ENCODE results near the gene ATP8B3. TPM values are rescaled to one million over a fixed set of nuclear protein-coding genes. Genes with fewer than 3 reads are reported as not detected.

Gene ATP8B3
- total and polyA plus RNA-seq, 2 of the 13 experiments (the other 11 are each of a cell fraction or from before 2014, with no cell fraction given) = 2.6 to 5.9 TPM

GRCh38 chr19:1847684-1848398, 35.8 kb upstream of the ATP8B3 start (continued):
- TF ChIP-seq IKZF4 (CRISPR knock-in tag; IDR thresholded peaks at IDR 0.05; ENCODE audit: borderline replicate concordance, low read depth, not compliant biosample characterization) (no peak), HDAC6 (IDR thresholded peaks at IDR 0.05; ENCODE audit: low read depth, low read length) (no peak), ZNF713 (CRISPR knock-in tag; IDR thresholded peaks at IDR 0.05) (no peak), ZNF251 (CRISPR knock-in tag; IDR thresholded peaks at IDR 0.05) (no peak), HOXD1 (CRISPR knock-in tag; IDR thresholded peaks at IDR 0.05) (no peak), MIXL1 (CRISPR knock-in tag; IDR thresholded peaks at IDR 0.05) (no peak), KDM5A (IDR thresholded peaks at IDR 0.05; ENCODE audit: borderline replicate concordance, low read length) (peak; percentile 93), ZNF703 (CRISPR knock-in tag; IDR thresholded peaks at IDR 0.05; ENCODE audit: borderline replicate concordance) (no peak), PHF21A (CRISPR knock-in tag; IDR thresholded peaks at IDR 0.05) (peak; percentile 18; the same call in 1 of the 2 replicates), POLR2G (IDR thresholded peaks at IDR 0.05; ENCODE audit: low read depth, low read length) (peak; percentile 64), ZSCAN5A (CRISPR knock-in tag; IDR thresholded peaks at IDR 0.05; ENCODE audit: borderline replicate concordance) (no peak), ZNF687 (CRISPR knock-in tag; IDR thresholded peaks at IDR 0.05) (no peak; the same call in none of the 2 replicates), YEATS4 (CRISPR knock-in tag; IDR thresholded peaks at IDR 0.05; ENCODE audit: borderline replicate concordance) (peak; percentile 50), PHF8 (CRISPR knock-in tag; IDR thresholded peaks at IDR 0.05) (peak; percentile 39; the same call in 1 of the 2 replicates), ETV6 (CRISPR knock-in tag; conservative IDR thresholded peaks at IDR 0.05) (no peak), CSRNP2 (CRISPR knock-in tag; conservative IDR thresholded peaks at IDR 0.05; ENCODE audit: low read depth) (no peak), NR2C2 (CRISPR knock-in tag; IDR thresholded peaks at IDR 0.05; ENCODE audit: borderline replicate concordance) (0 out of 2 replicates have a peak, but pooled peaks have one; percentile 6), PPARG (CRISPR knock-in tag; conservative IDR thresholded peaks at IDR 0.05) (no peak), NCOA1 (CRISPR knock-in tag; IDR thresholded peaks at IDR 0.05) (no peak), TBL1XR1 (IDR thresholded peaks at IDR 0.05; ENCODE audit: borderline replicate concordance, low read length, partially characterized antibody) (no peak)
- TF ChIP-seq, protein P1, sequence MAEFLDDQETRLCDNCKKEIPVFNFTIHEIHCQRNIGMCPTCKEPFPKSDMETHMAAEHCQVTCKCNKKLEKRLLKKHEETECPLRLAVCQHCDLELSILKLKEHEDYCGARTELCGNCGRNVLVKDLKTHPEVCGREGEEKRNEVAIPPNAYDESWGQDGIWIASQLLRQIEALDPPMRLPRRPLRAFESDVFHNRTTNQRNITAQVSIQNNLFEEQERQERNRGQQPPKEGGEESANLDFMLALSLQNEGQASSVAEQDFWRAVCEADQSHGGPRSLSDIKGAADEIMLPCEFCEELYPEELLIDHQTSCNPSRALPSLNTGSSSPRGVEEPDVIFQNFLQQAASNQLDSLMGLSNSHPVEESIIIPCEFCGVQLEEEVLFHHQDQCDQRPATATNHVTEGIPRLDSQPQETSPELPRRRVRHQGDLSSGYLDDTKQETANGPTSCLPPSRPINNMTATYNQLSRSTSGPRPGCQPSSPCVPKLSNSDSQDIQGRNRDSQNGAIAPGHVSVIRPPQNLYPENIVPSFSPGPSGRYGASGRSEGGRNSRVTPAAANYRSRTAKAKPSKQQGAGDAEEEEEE (CRISPR knock-in tag; IDR thresholded peaks at IDR 0.05; ENCODE audit: borderline replicate concordance) = no peak
